HG03432 (cell line): Measurements from ENCODE around the gene SAE1.
"Not testable (repeated sequence)": the region's sequence is repeated elsewhere in the genome, so short reads cannot be mapped to it uniquely, and the experiment has no call there.

Experiments used
- ATAC-seq: cut with Tn5 transposase; IDR thresholded peaks from one replicate; pipeline ENCODE4 v1.9.1; 2021; ENCODE audit warnings: mild to moderate bottlenecking, moderate library complexity; ENCODE audit not compliant: unreplicated experiment

SAE1 gene

DNA sequence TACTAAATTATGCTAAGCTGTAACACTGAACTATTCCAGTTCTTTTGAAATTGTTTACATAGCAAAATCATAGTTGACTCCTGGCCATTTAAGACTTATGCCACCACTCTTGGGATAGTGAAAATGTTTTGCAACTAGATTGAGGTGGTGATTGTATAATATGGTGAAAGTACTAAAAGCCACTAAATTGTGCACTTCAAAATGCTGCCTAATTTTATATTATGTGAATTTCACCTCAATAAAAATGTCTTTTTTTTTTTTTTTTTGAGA lies 5.0 kb upstream of the SAE1 start:
- ATAC-seq: no peak

- no peak for ATAC-seq
Measured at GRCh38 chr19:47129579-47129978, 1.1 kb upstream of the SAE1 start.

DNA sequence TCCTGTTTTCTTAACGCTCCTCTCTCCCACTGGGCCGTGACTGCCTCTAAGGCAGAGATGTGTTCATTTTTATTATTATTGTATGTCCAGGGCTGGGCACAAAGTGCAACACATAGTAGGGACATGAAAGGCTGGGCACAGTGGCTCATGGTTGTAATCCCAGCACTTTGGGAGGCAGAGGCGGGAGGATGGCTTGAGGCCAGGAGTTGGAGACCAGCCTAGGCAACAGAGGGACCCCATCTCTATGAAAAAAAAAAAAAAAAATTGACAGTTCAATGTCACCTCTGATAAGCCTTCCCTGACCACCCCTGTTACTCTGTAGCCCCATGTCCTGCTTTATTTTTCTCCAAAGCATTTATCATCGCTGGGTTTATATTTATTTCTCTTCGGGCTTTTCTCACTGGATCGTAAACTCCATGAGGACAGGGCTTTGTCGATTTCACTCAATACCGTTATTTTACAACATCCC lies 481 bp upstream of the SAE1 start:
- ATAC-seq: no peak

- no peak for ATAC-seq
Measured at GRCh38 chr19:47132194-47132852, 1.7 kb downstream of the SAE1 start.

GRCh38 chr19:47133021-47133471 lies 2.4 kb downstream of the SAE1 start:
- no peak for ATAC-seq

GRCh38 chr19:47134545-47134944 lies 3.9 kb downstream of the SAE1 start:
- ATAC-seq: no peak

- ATAC-seq: no peak
Measured at GRCh38 chr19:47135156-47135555, 4.5 kb downstream of the SAE1 start.

DNA sequence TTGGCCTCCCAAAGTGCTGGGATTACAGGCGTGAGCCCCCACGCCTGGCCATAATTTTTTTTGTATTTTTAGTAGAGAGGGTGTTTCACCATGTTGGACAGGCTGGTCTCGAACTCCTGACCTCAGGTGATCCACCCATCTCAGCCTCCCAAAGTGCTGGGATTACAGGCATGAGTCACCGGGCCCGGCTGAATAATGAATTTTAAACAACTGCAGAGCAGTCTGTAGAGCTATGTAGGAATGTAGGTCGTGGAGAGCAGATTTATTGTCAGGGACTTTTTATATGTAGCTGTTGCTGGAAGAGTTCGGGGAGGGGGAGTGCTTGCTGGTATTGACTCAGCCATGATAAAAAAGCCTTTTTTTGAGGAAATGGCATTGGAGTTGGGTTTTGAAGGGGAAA lies 10.6 kb downstream of the SAE1 start:
- not testable (repeated sequence) for ATAC-seq

GRCh38 chr19:47141695-47142094 lies 11.1 kb downstream of the SAE1 start:
- no peak for ATAC-seq

DNA sequence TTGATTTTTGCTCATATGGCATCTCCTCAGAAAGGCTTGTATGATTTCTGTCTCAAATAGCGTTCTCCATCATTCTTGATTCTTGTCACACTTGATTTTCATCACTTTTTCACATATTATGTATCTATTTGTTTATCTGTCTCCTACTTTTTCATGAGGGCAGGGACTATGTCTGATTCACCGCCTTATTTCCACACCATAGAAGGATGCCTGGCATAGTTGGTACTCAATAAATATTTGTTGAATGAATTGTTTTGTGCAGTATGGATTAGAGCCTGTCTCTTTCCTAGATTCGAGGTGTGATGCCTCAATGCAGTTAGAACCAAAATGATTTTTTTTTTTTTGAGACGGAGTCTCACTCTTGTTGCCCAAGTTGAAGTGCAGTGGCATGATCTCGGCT lies 12.1 kb downstream of the SAE1 start:
- no peak for ATAC-seq

DNA sequence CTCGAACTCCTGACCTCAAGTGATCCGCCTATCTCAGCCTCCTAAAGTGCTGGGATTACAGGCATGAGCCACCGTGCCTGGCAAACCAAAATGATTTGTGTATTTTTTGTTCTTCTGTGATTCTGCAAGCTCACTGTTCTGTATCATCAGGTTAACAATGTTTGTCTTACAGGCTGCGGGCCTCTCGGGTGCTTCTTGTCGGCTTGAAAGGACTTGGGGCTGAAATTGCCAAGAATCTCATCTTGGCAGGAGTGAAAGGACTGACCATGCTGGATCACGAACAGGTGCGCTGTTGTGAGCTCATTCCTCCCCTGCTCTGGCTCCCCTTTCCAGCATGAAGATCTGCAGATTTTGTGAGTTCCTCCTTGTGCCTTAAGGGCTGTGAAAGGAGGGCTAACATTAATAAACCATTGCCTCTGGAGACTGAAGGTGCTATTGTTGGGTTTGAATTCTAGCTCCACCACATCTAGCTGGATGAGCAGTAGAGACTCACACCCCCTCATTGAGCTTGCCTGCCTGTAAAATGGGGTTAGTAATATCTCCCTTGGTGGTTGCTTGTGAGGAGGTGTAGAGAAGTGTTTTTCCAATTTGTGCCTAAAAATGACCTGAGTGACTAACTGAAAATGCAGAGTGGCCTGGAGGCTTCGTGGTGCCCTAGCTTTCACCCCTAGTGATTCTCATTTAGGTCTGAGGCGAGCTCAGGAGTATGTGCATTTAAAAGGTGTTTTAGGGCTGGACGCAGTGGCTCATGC lies 12.9 kb downstream of the SAE1 start:
- no peak for ATAC-seq

GRCh38 chr19:47144630-47145029 lies 14.0 kb downstream of the SAE1 start:
- no peak for ATAC-seq

DNA sequence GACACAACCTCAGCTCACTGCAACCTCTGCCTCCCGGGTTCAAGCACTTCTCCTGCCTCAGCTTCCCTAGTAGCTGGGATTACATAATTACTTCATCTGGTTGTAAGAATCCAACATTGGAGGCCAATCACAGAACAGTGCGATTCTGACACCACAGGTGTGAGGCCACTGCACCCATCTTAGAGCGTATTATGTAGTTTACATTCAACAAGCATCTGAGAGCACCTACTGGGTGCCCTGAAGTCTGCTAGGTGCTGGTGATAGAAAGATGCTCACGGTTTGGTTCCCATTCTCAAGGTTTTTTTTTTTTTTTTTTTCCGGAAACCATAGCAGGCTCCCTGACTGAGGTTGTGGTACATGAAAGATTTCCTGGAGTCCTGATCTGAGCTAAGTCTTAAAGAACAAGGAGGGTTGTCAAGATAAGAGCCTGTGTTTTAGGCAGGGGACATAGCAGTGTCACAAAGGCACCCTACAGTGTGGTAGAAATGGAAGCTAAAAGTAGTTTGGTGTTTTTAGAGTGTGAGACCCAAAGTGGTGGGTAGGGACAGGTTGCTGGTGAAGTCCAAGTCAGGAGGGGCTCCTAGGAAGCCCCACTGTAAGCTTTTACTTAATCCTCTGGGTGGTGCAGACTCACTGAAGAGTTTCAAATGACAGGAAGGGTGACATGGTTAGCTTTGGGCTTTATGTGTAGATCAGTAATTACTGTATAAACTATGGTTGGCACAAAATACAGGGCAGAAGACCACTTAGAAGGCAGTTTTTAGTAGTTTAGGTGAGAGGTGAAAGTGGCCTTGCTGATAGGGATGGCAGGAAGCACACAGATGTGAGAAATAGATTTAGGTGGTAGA lies 15.2 kb downstream of the SAE1 start:
- no peak for ATAC-seq

- ATAC-seq: no peak
Measured at GRCh38 chr19:47146920-47147319, 16.3 kb downstream of the SAE1 start.

DNA sequence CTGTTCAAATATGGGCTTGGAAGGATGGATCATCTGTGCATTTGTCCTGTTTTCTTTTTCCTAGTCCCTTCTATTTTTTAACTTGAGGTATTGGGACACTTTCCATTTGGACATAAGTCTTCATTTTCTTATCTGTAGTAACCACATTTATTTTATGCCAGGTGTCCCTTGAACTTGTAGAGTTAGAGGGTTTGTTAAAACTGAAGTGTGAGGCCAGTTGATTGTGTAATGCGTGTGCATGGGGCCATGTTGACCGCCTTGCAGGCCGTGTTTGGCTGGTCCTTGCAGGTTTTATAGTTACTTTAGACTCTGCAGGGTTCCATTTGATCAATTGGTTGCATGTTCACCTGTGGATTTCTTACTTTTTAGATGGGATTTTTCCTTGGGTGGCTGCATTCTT lies 21.0 kb downstream of the SAE1 start:
- ATAC-seq: no peak

- ATAC-seq: no peak
Measured at GRCh38 chr19:47152205-47152604, 21.6 kb downstream of the SAE1 start.

DNA sequence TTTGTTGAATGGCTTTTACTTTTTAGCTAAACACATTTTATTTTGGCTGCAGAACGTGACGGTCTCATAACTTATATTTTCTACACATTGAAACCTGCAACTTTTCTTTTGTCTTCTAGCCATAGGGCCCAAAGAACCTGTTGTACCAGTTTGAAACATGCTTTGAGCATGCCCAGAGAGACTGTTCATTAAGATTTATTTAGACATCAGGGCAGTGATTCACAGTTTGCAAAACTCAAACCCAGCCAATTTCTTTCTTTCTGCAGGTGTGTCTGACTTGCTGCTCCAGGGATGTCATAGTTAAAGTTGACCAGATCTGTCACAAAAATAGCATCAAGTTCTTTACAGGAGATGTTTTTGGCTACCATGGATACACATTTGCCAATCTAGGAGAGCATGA lies 22.0 kb downstream of the SAE1 start:
- ATAC-seq: no peak

DNA sequence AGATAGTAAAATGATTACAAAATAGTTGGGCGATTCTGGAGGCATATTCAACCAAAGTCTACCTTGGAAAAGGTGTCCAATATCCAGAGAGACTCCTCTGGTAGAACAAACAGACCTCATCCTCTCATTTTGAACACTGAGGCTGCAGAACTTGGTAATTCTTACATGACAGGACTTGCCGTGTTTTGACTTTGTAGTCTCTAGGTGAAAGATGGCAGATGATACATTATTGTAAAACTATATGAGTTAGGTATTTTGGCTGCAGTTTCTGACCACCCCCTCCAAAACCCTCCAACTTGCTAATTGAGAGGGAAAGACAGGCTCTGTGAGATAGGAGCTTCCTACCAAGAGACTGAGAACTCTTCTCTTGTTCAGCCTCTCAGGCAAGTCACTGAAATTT lies 22.6 kb downstream of the SAE1 start:
- no peak for ATAC-seq

- ATAC-seq: no peak
Measured at GRCh38 chr19:47155148-47155547, 24.5 kb downstream of the SAE1 start.

DNA sequence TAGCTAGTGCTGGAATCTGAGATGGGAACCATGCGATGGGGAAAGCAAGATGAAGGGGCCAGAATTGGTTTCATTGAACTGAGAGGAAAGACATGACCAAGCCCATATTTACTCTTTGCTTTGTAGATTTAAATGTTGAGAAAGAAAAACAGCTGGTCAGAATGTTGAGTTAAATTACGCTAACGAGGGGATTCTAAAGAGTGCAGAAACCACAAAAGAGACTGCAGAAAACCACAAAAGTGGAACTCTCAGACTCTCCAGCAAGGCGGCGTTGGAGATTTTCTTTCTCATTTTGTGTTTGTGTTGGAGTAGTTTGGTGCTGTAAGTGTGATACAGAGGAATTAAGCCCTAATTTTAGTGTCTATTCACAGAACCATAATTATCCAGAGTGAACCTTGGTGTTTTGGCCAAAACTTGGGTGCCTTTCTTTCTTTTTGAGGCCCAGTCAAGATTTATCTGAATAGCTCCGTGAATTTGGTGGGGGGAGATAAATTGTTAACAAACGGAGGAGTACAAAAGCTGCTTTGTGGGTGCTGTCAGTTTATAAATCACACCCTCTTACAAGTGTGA lies 26.3 kb downstream of the SAE1 start:
- no peak for ATAC-seq
